WTC11 (cell line): Measurements from ENCODE around the gene TSHZ1. TPM values are rescaled to one million over a fixed set of nuclear protein-coding genes. Genes with fewer than 3 reads are reported as not detected.

Experiments used
- ATAC-seq: fragments of 200-7000 bp; cut with Tn5 transposase; 2 replicates; pipeline ENCODE4 v1.10.0; 2021; ENCODE audit warnings: mild to moderate bottlenecking, moderate library complexity
- CTCF ChIA-PET: fragments of 300-600 bp; sonication (Branson Sonifier 250); formaldehyde crosslinking; loops from one replicate; lab custom pipeline; 2021; ENCODE audit warnings: antibody characterized with exemption; lab: Charles Lee
- POLR2A ChIA-PET: fragments of 350-600 bp; sonication (Branson Sonifier 250); formaldehyde crosslinking; loops from one replicate; lab custom pipeline; 2021; ENCODE audit warnings: antibody characterized with exemption; lab: Charles Lee
- DNase-seq: peaks from one replicate; pipeline ENCODE4 v3.0.0; 2021; ENCODE audit warnings: low spot score
- H3K27ac Mint-ChIP-seq: 2 replicates; pipeline ENCODE4 v1.8.0; 2021; ENCODE audit warnings: mixed read lengths
- H3K27me3 Mint-ChIP-seq: 2 replicates; pipeline ENCODE4 v1.8.0; 2021; ENCODE audit warnings: low read depth, mild to moderate bottlenecking, moderate library complexity, mixed read lengths
- H3K36me3 Mint-ChIP-seq: 2 replicates; pipeline ENCODE4 v1.8.0; 2021; ENCODE audit warnings: mixed read lengths
- H3K4me1 Mint-ChIP-seq: 2 replicates; pipeline ENCODE4 v1.8.0; 2022; ENCODE audit warnings: mixed read lengths
- H3K4me3 Mint-ChIP-seq: 2 replicates; pipeline ENCODE4 v1.8.0; 2021; ENCODE audit warnings: mild to moderate bottlenecking, moderate library complexity, mixed read lengths
- H3K9me3 Mint-ChIP-seq: 2 replicates; pipeline ENCODE4 v1.8.0; 2021; ENCODE audit warnings: mixed read lengths
- CREB1 ChIP-seq: sonication (generic); formaldehyde crosslinking; IDR thresholded peaks from 2 replicates; pipeline ENCODE4 v1.8.0; 2023; ENCODE audit warnings: mild to moderate bottlenecking, missing genetic modification reagents
- ESRRA ChIP-seq: sonication (generic); formaldehyde crosslinking; IDR thresholded peaks from 2 replicates; pipeline ENCODE4 v1.8.1; 2022; ENCODE audit warnings: mild to moderate bottlenecking, missing genetic modification reagents, borderline replicate concordance
- FOXP4 ChIP-seq: sonication (generic); formaldehyde crosslinking; IDR thresholded peaks from 2 replicates; pipeline ENCODE4 v1.8.0; 2022; ENCODE audit warnings: mild to moderate bottlenecking, missing genetic modification reagents
- JUN ChIP-seq: sonication (generic); formaldehyde crosslinking; IDR thresholded peaks from 2 replicates; pipeline ENCODE4 v1.8.0; 2023; ENCODE audit warnings: mild to moderate bottlenecking, missing genetic modification reagents
- MAX ChIP-seq: sonication (generic); formaldehyde crosslinking; IDR thresholded peaks from 2 replicates; pipeline ENCODE4 v1.8.0; 2022; ENCODE audit warnings: mild to moderate bottlenecking, missing genetic modification reagents
- MYBL2 ChIP-seq: sonication (generic); formaldehyde crosslinking; IDR thresholded peaks from 2 replicates; pipeline ENCODE4 v1.8.1; 2023; ENCODE audit warnings: mild to moderate bottlenecking, moderate library complexity, missing genetic modification reagents
- NFATC4 ChIP-seq: fragments of 250-450 bp; sonication (Bioruptor Pico); IDR thresholded peaks from 2 replicates; pipeline ENCODE4 v1.9.0; 2021; ENCODE audit warnings: mild to moderate bottlenecking
- NFYB ChIP-seq: sonication (generic); formaldehyde crosslinking; conservative IDR thresholded peaks from 2 replicates; pipeline ENCODE4 v1.8.0; 2022; ENCODE audit warnings: low read depth, missing genetic modification reagents
- NR2C2 ChIP-seq: sonication (generic); formaldehyde crosslinking; IDR thresholded peaks from 2 replicates; pipeline ENCODE4 v1.8.0; 2022; ENCODE audit warnings: mild to moderate bottlenecking, missing genetic modification reagents
- NR3C1 ChIP-seq: sonication (generic); formaldehyde crosslinking; conservative IDR thresholded peaks from 2 replicates; pipeline ENCODE4 v1.8.1; 2023; ENCODE audit warnings: low read depth, mild to moderate bottlenecking, missing genetic modification reagents
- TCF7 ChIP-seq: sonication (generic); formaldehyde crosslinking; IDR thresholded peaks from 2 replicates; pipeline ENCODE4 v1.8.0; 2022; ENCODE audit warnings: mild to moderate bottlenecking, low read depth, missing genetic modification reagents, moderate library complexity
- TEAD1 ChIP-seq: sonication (generic); formaldehyde crosslinking; IDR thresholded peaks from 2 replicates; pipeline ENCODE4 v1.8.0; 2022; ENCODE audit warnings: mild to moderate bottlenecking, missing genetic modification reagents
- TEAD4 ChIP-seq: sonication (generic); formaldehyde crosslinking; IDR thresholded peaks from 2 replicates; pipeline ENCODE4 v1.8.0; 2022; ENCODE audit warnings: mild to moderate bottlenecking, missing genetic modification reagents
- ZMAT4 ChIP-seq: fragments of 250-450 bp; sonication (Bioruptor Pico); IDR thresholded peaks from 2 replicates; pipeline ENCODE4 v1.9.0; 2021; ENCODE audit warnings: mild to moderate bottlenecking
- ZNF121 ChIP-seq: sonication (generic); formaldehyde crosslinking; IDR thresholded peaks from 2 replicates; pipeline ENCODE4 v1.8.0; 2023; ENCODE audit warnings: missing genetic modification reagents
- ZNF423 ChIP-seq: fragments of 250-450 bp; sonication (Bioruptor Pico); IDR thresholded peaks from 2 replicates; pipeline ENCODE4 v2.1.2; 2022; ENCODE audit warnings: mild to moderate bottlenecking, moderate library complexity
- total RNA-seq: library from RNA; stranded (reverse); gene quantifications from 3 replicates; pipeline ENCODE4 v1.2.3, GENCODE V29; 2021
- TF ChIP-seq, protein P1 (sequence below): fragments of 250-450 bp; sonication (Bioruptor Pico); IDR thresholded peaks from 2 replicates; pipeline ENCODE4 v1.9.0; 2021; ENCODE audit warnings: moderate library complexity, mild to moderate bottlenecking, inconsistent platforms, borderline replicate concordance
- TF ChIP-seq, protein P2 (sequence below): sonication (generic); formaldehyde crosslinking; IDR thresholded peaks from 2 replicates; pipeline ENCODE4 v1.8.0; 2022; ENCODE audit warnings: mild to moderate bottlenecking, missing genetic modification reagents
- TF ChIP-seq, protein P3 (sequence below): sonication (generic); formaldehyde crosslinking; IDR thresholded peaks from 2 replicates; pipeline ENCODE4 v1.8.0; 2023; ENCODE audit warnings: missing genetic modification reagents
- TF ChIP-seq, protein P4 (sequence below): sonication (generic); formaldehyde crosslinking; IDR thresholded peaks from 2 replicates; pipeline ENCODE4 v1.8.1; 2022; ENCODE audit warnings: low read depth, missing genetic modification reagents, borderline replicate concordance
- TF ChIP-seq, protein P5 (sequence below): sonication (generic); formaldehyde crosslinking; IDR thresholded peaks from 2 replicates; pipeline ENCODE4 v1.8.0; 2023; ENCODE audit warnings: mild to moderate bottlenecking, missing genetic modification reagents

TSHZ1 gene
- total RNA-seq, 1 experiment from 2014 or later: 2.9 TPM

DNA sequence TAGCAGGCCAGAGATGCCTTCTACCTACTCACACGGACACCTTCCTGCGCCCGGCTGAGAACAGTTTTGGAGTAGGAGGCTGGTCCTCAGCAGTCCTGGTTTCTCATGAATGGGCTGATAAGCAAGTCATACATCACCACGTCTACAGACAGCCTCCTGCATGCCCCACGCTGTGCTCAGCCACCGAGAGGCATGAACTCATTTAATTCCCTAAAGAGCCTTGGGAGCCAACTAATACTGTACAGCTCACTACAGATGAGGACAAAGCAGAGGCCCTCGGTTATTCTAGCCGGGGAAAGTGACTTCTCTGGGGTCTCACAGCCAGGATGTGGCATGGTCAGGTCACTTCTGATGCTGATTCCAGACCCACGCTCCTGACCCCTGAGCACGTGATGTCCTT, 105.6 kb downstream of the TSHZ1 start (continued):
- no peak for TF ChIP-seq MYBL2 (CRISPR knock-in tag)
- TF ChIP-seq, protein P1, sequence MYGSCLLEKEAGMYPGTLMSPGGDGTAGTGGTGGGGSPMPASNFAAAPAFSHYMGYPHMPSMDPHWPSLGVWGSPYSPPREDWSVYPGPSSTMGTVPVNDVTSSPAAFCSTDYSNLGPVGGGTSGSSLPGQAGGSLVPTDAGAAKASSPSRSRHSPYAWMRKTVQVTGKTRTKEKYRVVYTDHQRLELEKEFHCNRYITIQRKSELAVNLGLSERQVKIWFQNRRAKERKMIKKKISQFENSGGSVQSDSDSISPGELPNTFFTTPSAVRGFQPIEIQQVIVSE: no peak
- no peak for TF ChIP-seq ESRRA (CRISPR knock-in tag)
- no peak for TF ChIP-seq ZMAT4 (CRISPR knock-in tag)
- no peak for TF ChIP-seq NR3C1 (CRISPR knock-in tag)
- TF ChIP-seq NFATC4 (CRISPR knock-in tag): no peak
- TF ChIP-seq MAX: no peak
- no peak for TF ChIP-seq TEAD4 (CRISPR knock-in tag)
- TF ChIP-seq JUN (CRISPR knock-in tag): no peak
- no peak for TF ChIP-seq FOXP4
- TF ChIP-seq, protein P2, sequence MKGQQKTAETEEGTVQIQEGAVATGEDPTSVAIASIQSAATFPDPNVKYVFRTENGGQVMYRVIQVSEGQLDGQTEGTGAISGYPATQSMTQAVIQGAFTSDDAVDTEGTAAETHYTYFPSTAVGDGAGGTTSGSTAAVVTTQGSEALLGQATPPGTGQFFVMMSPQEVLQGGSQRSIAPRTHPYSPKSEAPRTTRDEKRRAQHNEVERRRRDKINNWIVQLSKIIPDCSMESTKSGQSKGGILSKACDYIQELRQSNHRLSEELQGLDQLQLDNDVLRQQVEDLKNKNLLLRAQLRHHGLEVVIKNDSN (CRISPR knock-in tag): no peak
- no peak for TF ChIP-seq TEAD1
- TF ChIP-seq NFYB: no peak
- TF ChIP-seq NR2C2 (CRISPR knock-in tag): no peak
- TF ChIP-seq ZNF121 (CRISPR knock-in tag): no peak
- TF ChIP-seq, protein P3, sequence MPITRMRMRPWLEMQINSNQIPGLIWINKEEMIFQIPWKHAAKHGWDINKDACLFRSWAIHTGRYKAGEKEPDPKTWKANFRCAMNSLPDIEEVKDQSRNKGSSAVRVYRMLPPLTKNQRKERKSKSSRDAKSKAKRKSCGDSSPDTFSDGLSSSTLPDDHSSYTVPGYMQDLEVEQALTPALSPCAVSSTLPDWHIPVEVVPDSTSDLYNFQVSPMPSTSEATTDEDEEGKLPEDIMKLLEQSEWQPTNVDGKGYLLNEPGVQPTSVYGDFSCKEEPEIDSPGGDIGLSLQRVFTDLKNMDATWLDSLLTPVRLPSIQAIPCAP (CRISPR knock-in tag): no peak

DNA sequence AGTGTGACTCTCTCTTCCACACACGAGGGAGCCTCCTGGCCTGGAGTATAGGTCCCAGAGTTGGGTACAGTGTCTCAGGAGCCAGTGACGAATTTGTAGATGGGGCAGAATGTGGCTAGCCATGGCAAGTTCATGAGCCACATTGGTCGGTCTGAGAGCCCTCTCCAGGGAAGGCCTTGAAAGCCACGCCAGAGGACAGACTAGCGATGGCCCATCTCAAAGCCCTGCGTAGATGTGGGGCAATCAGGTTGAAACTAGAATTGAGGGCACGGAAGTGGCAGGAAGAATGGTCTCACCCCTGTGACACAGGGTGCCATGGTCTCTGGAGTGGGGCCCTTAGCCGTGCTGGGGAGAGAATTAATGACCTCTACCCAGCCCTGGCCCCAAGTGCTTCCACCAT, 106.2 kb downstream of the TSHZ1 start:
- no peak overlapping the region for H3K27ac Mint-ChIP-seq
- CTCF ChIA-PET: no interaction called here
- ATAC-seq (no peak), DNase-seq (no peak)
- H3K36me3 Mint-ChIP-seq: no peaks in the 10 kb centered on the region
- H3K27me3 Mint-ChIP-seq: no peaks in the 10 kb centered on the region
- H3K4me3 Mint-ChIP-seq: no peak overlapping the region
- no peaks in the 10 kb centered on the region for H3K4me1 Mint-ChIP-seq
- 0 out of 2 replicates have a peak, but pooled peaks cover under 1% of the 10 kb centered on the region for H3K9me3 Mint-ChIP-seq
- no peak for TF ChIP-seq CREB1
- TF ChIP-seq, protein P4, sequence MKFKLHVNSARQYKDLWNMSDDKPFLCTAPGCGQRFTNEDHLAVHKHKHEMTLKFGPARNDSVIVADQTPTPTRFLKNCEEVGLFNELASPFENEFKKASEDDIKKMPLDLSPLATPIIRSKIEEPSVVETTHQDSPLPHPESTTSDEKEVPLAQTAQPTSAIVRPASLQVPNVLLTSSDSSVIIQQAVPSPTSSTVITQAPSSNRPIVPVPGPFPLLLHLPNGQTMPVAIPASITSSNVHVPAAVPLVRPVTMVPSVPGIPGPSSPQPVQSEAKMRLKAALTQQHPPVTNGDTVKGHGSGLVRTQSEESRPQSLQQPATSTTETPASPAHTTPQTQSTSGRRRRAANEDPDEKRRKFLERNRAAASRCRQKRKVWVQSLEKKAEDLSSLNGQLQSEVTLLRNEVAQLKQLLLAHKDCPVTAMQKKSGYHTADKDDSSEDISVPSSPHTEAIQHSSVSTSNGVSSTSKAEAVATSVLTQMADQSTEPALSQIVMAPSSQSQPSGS (CRISPR knock-in tag): no peak
- TF ChIP-seq ZNF423 (CRISPR knock-in tag): no peak
- no peak for TF ChIP-seq TCF7
- TF ChIP-seq, protein P5, sequence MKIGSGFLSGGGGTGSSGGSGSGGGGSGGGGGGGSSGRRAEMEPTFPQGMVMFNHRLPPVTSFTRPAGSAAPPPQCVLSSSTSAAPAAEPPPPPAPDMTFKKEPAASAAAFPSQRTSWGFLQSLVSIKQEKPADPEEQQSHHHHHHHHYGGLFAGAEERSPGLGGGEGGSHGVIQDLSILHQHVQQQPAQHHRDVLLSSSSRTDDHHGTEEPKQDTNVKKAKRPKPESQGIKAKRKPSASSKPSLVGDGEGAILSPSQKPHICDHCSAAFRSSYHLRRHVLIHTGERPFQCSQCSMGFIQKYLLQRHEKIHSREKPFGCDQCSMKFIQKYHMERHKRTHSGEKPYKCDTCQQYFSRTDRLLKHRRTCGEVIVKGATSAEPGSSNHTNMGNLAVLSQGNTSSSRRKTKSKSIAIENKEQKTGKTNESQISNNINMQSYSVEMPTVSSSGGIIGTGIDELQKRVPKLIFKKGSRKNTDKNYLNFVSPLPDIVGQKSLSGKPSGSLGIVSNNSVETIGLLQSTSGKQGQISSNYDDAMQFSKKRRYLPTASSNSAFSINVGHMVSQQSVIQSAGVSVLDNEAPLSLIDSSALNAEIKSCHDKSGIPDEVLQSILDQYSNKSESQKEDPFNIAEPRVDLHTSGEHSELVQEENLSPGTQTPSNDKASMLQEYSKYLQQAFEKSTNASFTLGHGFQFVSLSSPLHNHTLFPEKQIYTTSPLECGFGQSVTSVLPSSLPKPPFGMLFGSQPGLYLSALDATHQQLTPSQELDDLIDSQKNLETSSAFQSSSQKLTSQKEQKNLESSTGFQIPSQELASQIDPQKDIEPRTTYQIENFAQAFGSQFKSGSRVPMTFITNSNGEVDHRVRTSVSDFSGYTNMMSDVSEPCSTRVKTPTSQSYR: no peak
- POLR2A ChIA-PET: no interaction called here
